ENCODE data around the gene HELLS. TPM values are rescaled to one million over a fixed set of nuclear protein-coding genes. Genes with fewer than 3 reads are reported as not detected.

Gene HELLS
- total RNA-seq = 4.2 and 4.4 TPM in 2 replicates

GRCh38 chr10:94545391-94546048 is at the start of gene HELLS:
Gene HELLS, plus strand, starts transcription at chr10:94545788. Its CDS starts 134 bp downstream, at chr10:94545922.

Other genes starting within 250 kb of the HELLS start
- 19.3 and 26.3 TPM in 2 replicates for gene NOC3L, start 182.8 kb upstream of the HELLS start, total RNA-seq
- 11.7 and 13.9 TPM in 2 replicates for gene TBC1D12, start 143.2 kb upstream of the HELLS start, total RNA-seq
- not detected in 2 replicates for gene CYP2C18, start 137.9 kb downstream of the HELLS start, total RNA-seq
- gene CYP2C19, start 216.9 kb downstream of the HELLS start, total RNA-seq = not detected in 2 replicates